IMR-90 (cell line): ENCODE measurements around the gene PLPPR3. TPM values are rescaled to one million over a fixed set of nuclear protein-coding genes. Genes with fewer than 3 reads are reported as not detected.

Experiments
- ATAC-seq: fragments of 200-7000 bp; cut with Tn5 transposase; 2 replicates; pipeline ENCODE4 v1.9.1; 2020; ENCODE audit warnings: low read depth, mild to moderate bottlenecking, moderate library complexity
- BruUV-seq: library from RNA; stranded (reverse); fragments of 400-500 nt; replicated peaks from 2 replicates; lab custom pipeline; 2021; lab: Mats Ljungman, UMichigan
- CTCF ChIA-PET: fragments of 300-600 bp; formaldehyde crosslinking; extraction: SDS; loops from one replicate; lab custom pipeline; 2021; ENCODE audit warnings: antibody characterized with exemption; lab: Yijun Ruan, JAX
- POLR2A ChIA-PET: fragments of 300-600 bp; sonication (Branson Sonifier 250); formaldehyde crosslinking; loops from one replicate; lab custom pipeline; 2022; ENCODE audit warnings: antibody characterized with exemption; ENCODE audit not compliant: unreplicated experiment; lab: Charles Lee
- DNase-seq: peaks from one replicate; pipeline ENCODE4 v3.0.0; 2013
- H2AFZ ChIP-seq: replicated peaks from 2 replicates; pipeline ENCODE3; 2013; ENCODE audit warnings: low read length, mild to moderate bottlenecking; ENCODE audit not compliant: poor library complexity
- H2AK5ac ChIP-seq: 2 replicates; pipeline ENCODE4 v1.6.1; 2013; ENCODE audit warnings: low read depth, low read length, inconsistent platforms
- H2AK9ac ChIP-seq: replicated peaks from 2 replicates; pipeline ENCODE3; 2013; ENCODE audit warnings: mild to moderate bottlenecking, low read depth, low read length, moderate library complexity; ENCODE audit not compliant: poor library complexity
- H2BK120ac ChIP-seq: 2 replicates; pipeline ENCODE4 v1.6.1; 2013; ENCODE audit warnings: low read depth, low read length, inconsistent platforms
- H2BK15ac ChIP-seq: 3 replicates; pipeline ENCODE4 v1.6.1; 2013; ENCODE audit warnings: low read depth, low read length, inconsistent platforms
- H2BK20ac ChIP-seq: 2 replicates; pipeline ENCODE4 v1.6.1; 2013; ENCODE audit warnings: low read depth, mild to moderate bottlenecking, inconsistent platforms, low read length, moderate library complexity
- H2BK5ac ChIP-seq: 2 replicates; pipeline ENCODE4 v1.6.1; 2013; ENCODE audit warnings: mild to moderate bottlenecking, low read depth, low read length, inconsistent platforms; ENCODE audit not compliant: poor library complexity, severe bottlenecking
- H3K14ac ChIP-seq: replicated peaks from 2 replicates; pipeline ENCODE4 v1.6.1; 2013; ENCODE audit warnings: low read depth, low read length, inconsistent platforms
- H3K18ac ChIP-seq: 2 replicates; pipeline ENCODE4 v1.6.1; 2013; ENCODE audit warnings: low read depth, low read length, control low read depth
- H3K23ac ChIP-seq: 2 replicates; pipeline ENCODE4 v1.6.1; 2013; ENCODE audit warnings: low read depth, low read length, inconsistent platforms
- H3K27ac ChIP-seq: 2 replicates; pipeline ENCODE4 v1.5.1; 2013; ENCODE audit warnings: mild to moderate bottlenecking, control low read depth, low read length; ENCODE audit not compliant: insufficient read depth
- H3K27me3 ChIP-seq: 2 replicates; pipeline ENCODE4 v1.6.1; 2013; ENCODE audit warnings: low read length; ENCODE audit not compliant: control insufficient read depth, insufficient read depth
- H3K36me3 ChIP-seq: 2 replicates; pipeline ENCODE4 v1.6.1; 2013; ENCODE audit warnings: low read length, mixed read lengths; ENCODE audit not compliant: control insufficient read depth, insufficient read depth
- H3K4ac ChIP-seq: 2 replicates; pipeline ENCODE4 v1.6.1; 2013; ENCODE audit warnings: low read depth, low read length, inconsistent platforms
- H3K4me1 ChIP-seq: 2 replicates; pipeline ENCODE4 v1.6.1; 2013; ENCODE audit warnings: low read length, mixed read lengths; ENCODE audit not compliant: control insufficient read depth, insufficient read depth
- H3K4me2 ChIP-seq: 2 replicates; pipeline ENCODE4 v1.6.1; 2013; ENCODE audit warnings: low read depth, mild to moderate bottlenecking, control low read depth, low read length, moderate library complexity
- H3K4me3 ChIP-seq: 2 replicates; pipeline ENCODE4 v1.5.1; 2013; ENCODE audit warnings: low read depth, mild to moderate bottlenecking, control low read depth, low read length, moderate library complexity; ENCODE audit not compliant: insufficient read depth
- H3K56ac ChIP-seq: 2 replicates; pipeline ENCODE4 v1.6.1; 2013; ENCODE audit warnings: low read length, inconsistent platforms; ENCODE audit not compliant: insufficient read depth; ENCODE audit errors: extremely low read depth
- H3K79me1 ChIP-seq, 2 experiments: 2 replicates each; pipeline ENCODE4 v1.6.1; 2013; ENCODE audit warnings: low read length in 2 of 2, inconsistent platforms in 1 of 2, low read depth in 1 of 2
- H3K9ac ChIP-seq: 2 replicates; pipeline ENCODE4 v1.6.1; 2013; ENCODE audit warnings: low read depth, low read length, control low read depth
- H3K9me1 ChIP-seq: 2 replicates; pipeline ENCODE4 v1.6.1; 2013; ENCODE audit warnings: low read length, inconsistent platforms; ENCODE audit not compliant: insufficient read depth
- H3K9me3 ChIP-seq: 2 replicates; pipeline ENCODE4 v1.6.1; 2013; ENCODE audit warnings: low read length; ENCODE audit not compliant: control insufficient read depth, insufficient read depth
- H4K20me1 ChIP-seq: 2 replicates; pipeline ENCODE4 v1.6.1; 2013; ENCODE audit warnings: low read length, inconsistent platforms; ENCODE audit not compliant: insufficient read depth
- H4K5ac ChIP-seq: 2 replicates; pipeline ENCODE4 v1.6.1; 2013; ENCODE audit warnings: mild to moderate bottlenecking, low read depth, low read length, control low read depth
- H4K8ac ChIP-seq, 2 experiments: 2 replicates each; pipeline ENCODE4 v1.6.1; 2013; ENCODE audit warnings: low read depth in 2 of 2, low read length in 2 of 2, control low read depth in 1 of 2, inconsistent platforms in 1 of 2
- H4K91ac ChIP-seq: 2 replicates; pipeline ENCODE4 v1.6.1; 2013; ENCODE audit warnings: low read depth, low read length, inconsistent platforms; ENCODE audit not compliant: insufficient read depth
- BHLHE40 ChIP-seq: fragments of 150-350 bp; IDR thresholded peaks from 2 replicates; pipeline ENCODE4 v1.6.1; 2016; ENCODE audit warnings: mild to moderate bottlenecking, low read depth, low read length
- CEBPB ChIP-seq: IDR thresholded peaks from 2 replicates; pipeline ENCODE4 v1.6.1; 2012; ENCODE audit warnings: low read depth, low read length, improper control_type of control experiment
- CHD1 ChIP-seq: IDR thresholded peaks from 2 replicates; pipeline ENCODE4 v1.6.1; 2012; ENCODE audit warnings: low read depth, low read length, improper control_type of control experiment
- FOS ChIP-seq: fragments of 150-350 bp; IDR thresholded peaks from 2 replicates; pipeline ENCODE4 v1.6.1; 2016; ENCODE audit warnings: low read depth, low read length
- MAFK ChIP-seq: IDR thresholded peaks from 2 replicates; pipeline ENCODE4 v1.6.1; 2012; ENCODE audit warnings: low read depth, low read length, improper control_type of control experiment
- MAZ ChIP-seq: IDR thresholded peaks from 2 replicates; pipeline ENCODE4 v1.6.1; 2012; ENCODE audit warnings: low read depth, mild to moderate bottlenecking, low read length, improper control_type of control experiment, moderate library complexity, borderline replicate concordance
- MXI1 ChIP-seq: IDR thresholded peaks from 2 replicates; pipeline ENCODE4 v1.6.1; 2012; ENCODE audit warnings: low read depth, mild to moderate bottlenecking, low read length, moderate library complexity, borderline replicate concordance
- NFE2L2 ChIP-seq: fragments of 150-350 bp; IDR thresholded peaks from 2 replicates; pipeline ENCODE4 v1.6.1; 2016; ENCODE audit warnings: low read depth, mild to moderate bottlenecking, low read length
- POLR2A ChIP-seq: IDR thresholded peaks from 2 replicates; pipeline ENCODE4 v1.6.1; 2012; ENCODE audit warnings: mild to moderate bottlenecking, low read depth, low read length
- RAD21 ChIP-seq: IDR thresholded peaks from 2 replicates; pipeline ENCODE4 v1.6.1; 2012; ENCODE audit warnings: low read length, improper control_type of control experiment
- RCOR1 ChIP-seq: IDR thresholded peaks from 2 replicates; pipeline ENCODE4 v1.6.1; 2012; ENCODE audit warnings: mild to moderate bottlenecking, low read length, improper control_type of control experiment; ENCODE audit not compliant: insufficient replicate concordance
- RFX5 ChIP-seq: IDR thresholded peaks from 2 replicates; pipeline ENCODE4 v1.8.0; 2012; ENCODE audit warnings: low read depth, mild to moderate bottlenecking, low read length, moderate library complexity
- SMC3 ChIP-seq: fragments of 150-350 bp; IDR thresholded peaks from 2 replicates; pipeline ENCODE4 v1.6.1; 2016; ENCODE audit warnings: low read depth, mild to moderate bottlenecking, antibody characterized with exemption, low read length, moderate library complexity
- WGBS, 2 experiments: methylation state at CpG; one replicate each; pipeline versions ENCODE4 v1.1.5 to v1.1.7; 2013; ENCODE audit warnings: missing lambda C conversion rate in 2 of 2; ENCODE audit not compliant: insufficient read length in 1 of 2; ENCODE audit errors: extremely low coverage in 2 of 2; 5-methylcytosine and 5-hydroxymethylcytosine counted together
- dilution Hi-C: fragments of 300-500 bp; cut with HindIII; formaldehyde crosslinking; loops from one replicate; pipeline ENCODE4 v1.14.3; 2018; ENCODE audit warnings: low sequenced_read_pairs; ENCODE audit not compliant: unreplicated experiment
- in situ Hi-C: fragments of 300-500 bp; cut with MboI; formaldehyde crosslinking; loops from 3 replicates; pipeline ENCODE4 v1.14.3; 2019; ENCODE audit warnings: low sequenced_read_pairs, inconsistent platforms, mixed read lengths
- intact Hi-C: fragments of 100-400 bp; cut with micrococcal nuclease; formaldehyde crosslinking; loops from 2 replicates; pipeline ENCODE4 v1.10.0; 2022
- polyA plus RNA-seq, 3 experiments: library from polyadenylated mRNA; depleted of rRNA; stranded (reverse); fragments of >200 nt; gene quantifications; 2 replicates each; pipeline ENCODE4 v1.2.3, GENCODE V29; 2012; ENCODE audit warnings: low replicate concordance in 1 of 3
- total RNA-seq: library from RNA; depleted of rRNA; stranded (reverse); fragments of >200 nt; gene quantifications from 2 replicates; pipeline ENCODE4 v1.2.3, GENCODE V29; 2012
- TF ChIP-seq, protein P1 (sequence below): fragments of 150-350 bp; IDR thresholded peaks from 2 replicates; pipeline ENCODE4 v1.6.1; 2016; ENCODE audit warnings: low read depth, mild to moderate bottlenecking, low read length, moderate library complexity, borderline replicate concordance
- TF ChIP-seq, protein P2 (sequence below): fragments of 150-350 bp; IDR thresholded peaks from 2 replicates; pipeline ENCODE4 v1.6.1; 2017; ENCODE audit warnings: mild to moderate bottlenecking, antibody characterized with exemption, low read length, low read depth
- TF ChIP-seq, protein P3 (sequence below): conservative IDR thresholded peaks from 2 replicates; pipeline ENCODE4 v1.5.1; 2012; ENCODE audit warnings: mild to moderate bottlenecking, low read depth, low read length, improper control_type of control experiment

Gene PLPPR3
- total and polyA plus RNA-seq, 2 of the 4 experiments (the other 2 are of a cell fraction), result 0.36 to 1.2 TPM

DNA sequence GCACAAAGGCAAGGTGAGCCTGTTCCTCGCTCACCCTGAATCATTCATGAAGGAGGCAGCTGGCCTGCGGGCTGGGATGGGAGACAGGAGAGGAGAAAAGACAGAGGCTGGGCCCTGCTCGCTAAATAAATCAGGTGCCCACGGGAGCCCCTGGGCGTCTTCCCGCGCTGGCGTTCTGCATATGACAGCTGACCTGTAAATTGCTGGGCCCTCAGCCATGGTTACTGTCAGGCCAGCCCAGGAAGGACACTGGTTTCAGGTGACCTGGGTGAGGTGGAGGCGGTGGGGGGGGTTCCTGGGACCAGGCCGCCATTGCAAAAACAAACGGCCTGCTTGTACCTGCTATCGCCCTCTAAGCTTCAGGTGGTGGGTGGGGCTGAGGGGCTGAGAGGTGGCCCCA, 27.9 kb downstream of the PLPPR3 start:
- ChIA-PET POLR2A (no interaction called here), CTCF (no interaction called here)
- H4K20me1 ChIP-seq, result peaks cover 10% of the 10 kb centered on the region
- intact Hi-C loops (no loop called here), in situ Hi-C loops (no loop called here), dilution Hi-C loops (no loop called here)
- no peak overlapping the region for H3K4me3 ChIP-seq
- no peak overlapping the region for H3K14ac ChIP-seq
- H2BK5ac ChIP-seq, result no peak overlapping the region
- H4K91ac ChIP-seq, result no peak overlapping the region
- no peak overlapping the region for H3K23ac ChIP-seq
- no peak overlapping the region for H3K18ac ChIP-seq
- H3K4ac ChIP-seq, result no peak overlapping the region
- no peak overlapping the region for H4K8ac ChIP-seq
- ATAC-seq (no peak), DNase-seq (no peak)
- TF ChIP-seq MXI1 (no peak), RFX5 (no peak), CEBPB (no peak), RAD21 (no peak), RCOR1 (no peak), CHD1 (no peak), BHLHE40 (no peak), FOS (no peak), NFE2L2 (no peak), MAFK (no peak), SMC3 (no peak), POLR2A (no peak), MAZ (no peak)
- TF ChIP-seq, protein P1, sequence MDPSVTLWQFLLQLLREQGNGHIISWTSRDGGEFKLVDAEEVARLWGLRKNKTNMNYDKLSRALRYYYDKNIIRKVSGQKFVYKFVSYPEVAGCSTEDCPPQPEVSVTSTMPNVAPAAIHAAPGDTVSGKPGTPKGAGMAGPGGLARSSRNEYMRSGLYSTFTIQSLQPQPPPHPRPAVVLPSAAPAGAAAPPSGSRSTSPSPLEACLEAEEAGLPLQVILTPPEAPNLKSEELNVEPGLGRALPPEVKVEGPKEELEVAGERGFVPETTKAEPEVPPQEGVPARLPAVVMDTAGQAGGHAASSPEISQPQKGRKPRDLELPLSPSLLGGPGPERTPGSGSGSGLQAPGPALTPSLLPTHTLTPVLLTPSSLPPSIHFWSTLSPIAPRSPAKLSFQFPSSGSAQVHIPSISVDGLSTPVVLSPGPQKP, result no peak
- TF ChIP-seq, protein P2, sequence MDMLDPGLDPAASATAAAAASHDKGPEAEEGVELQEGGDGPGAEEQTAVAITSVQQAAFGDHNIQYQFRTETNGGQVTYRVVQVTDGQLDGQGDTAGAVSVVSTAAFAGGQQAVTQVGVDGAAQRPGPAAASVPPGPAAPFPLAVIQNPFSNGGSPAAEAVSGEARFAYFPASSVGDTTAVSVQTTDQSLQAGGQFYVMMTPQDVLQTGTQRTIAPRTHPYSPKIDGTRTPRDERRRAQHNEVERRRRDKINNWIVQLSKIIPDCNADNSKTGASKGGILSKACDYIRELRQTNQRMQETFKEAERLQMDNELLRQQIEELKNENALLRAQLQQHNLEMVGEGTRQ, result no peak
- TF ChIP-seq, protein P3, sequence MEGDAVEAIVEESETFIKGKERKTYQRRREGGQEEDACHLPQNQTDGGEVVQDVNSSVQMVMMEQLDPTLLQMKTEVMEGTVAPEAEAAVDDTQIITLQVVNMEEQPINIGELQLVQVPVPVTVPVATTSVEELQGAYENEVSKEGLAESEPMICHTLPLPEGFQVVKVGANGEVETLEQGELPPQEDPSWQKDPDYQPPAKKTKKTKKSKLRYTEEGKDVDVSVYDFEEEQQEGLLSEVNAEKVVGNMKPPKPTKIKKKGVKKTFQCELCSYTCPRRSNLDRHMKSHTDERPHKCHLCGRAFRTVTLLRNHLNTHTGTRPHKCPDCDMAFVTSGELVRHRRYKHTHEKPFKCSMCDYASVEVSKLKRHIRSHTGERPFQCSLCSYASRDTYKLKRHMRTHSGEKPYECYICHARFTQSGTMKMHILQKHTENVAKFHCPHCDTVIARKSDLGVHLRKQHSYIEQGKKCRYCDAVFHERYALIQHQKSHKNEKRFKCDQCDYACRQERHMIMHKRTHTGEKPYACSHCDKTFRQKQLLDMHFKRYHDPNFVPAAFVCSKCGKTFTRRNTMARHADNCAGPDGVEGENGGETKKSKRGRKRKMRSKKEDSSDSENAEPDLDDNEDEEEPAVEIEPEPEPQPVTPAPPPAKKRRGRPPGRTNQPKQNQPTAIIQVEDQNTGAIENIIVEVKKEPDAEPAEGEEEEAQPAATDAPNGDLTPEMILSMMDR, result no peak
- H2AK5ac ChIP-seq, result no peak overlapping the region
- no peak overlapping the region for H3K9ac ChIP-seq
- H2AFZ ChIP-seq, result no peak overlapping the region
- H4K5ac ChIP-seq, result no peak overlapping the region
- H3K27ac ChIP-seq, result no peak overlapping the region
- H2BK15ac ChIP-seq, result no peak overlapping the region
- no peaks in the 10 kb centered on the region for H3K27me3 ChIP-seq
- H2BK120ac ChIP-seq, result no peak overlapping the region
- peaks cover 4% of the 10 kb centered on the region; the same call in 1 of the 2 replicates for H3K36me3 ChIP-seq
- H3K56ac ChIP-seq, result no peak overlapping the region
- peak overlapping the region; percentile 55 for H2AK9ac ChIP-seq
- H3K4me2 ChIP-seq, result no peak overlapping the region
- no TSS peak for BruUV-seq
- H2BK20ac ChIP-seq, result no peak overlapping the region
- no peaks in the 10 kb centered on the region for H3K9me3 ChIP-seq
- H3K4me1 ChIP-seq, result peaks cover 2% of the 10 kb centered on the region; the same call in 1 of the 2 replicates
- no peaks in the 10 kb centered on the region for H3K9me1 ChIP-seq
- H3K79me1 ChIP-seq, result peaks cover 0 to 3% of the 10 kb centered on the region in 2 experiments; a peak in 1 of 4 replicates
- WGBS, 2 experiments, result 91% methylated on average over 3 of the region's 12 CpGs; no CpG with 5 or more reads in 1 of the 2 experiments
